Gastroesophageal sphincter (tissue), 3 donors: ENCODE measurements around the gene ZGPAT.

ENCODE experiments used
- CTCF ChIP-seq, 4 experiments: fragments of 200-600 bp in 2 of 4; fragments of 450-650 bp in 2 of 4; sonication (generic) in 1 of 4; IDR thresholded peaks; one replicate each; pipeline ENCODE4 v1.5.1; 2017 to 2019; ENCODE audit warnings: antibody characterized with exemption in 4 of 4, mild to moderate bottlenecking in 2 of 4, moderate library complexity in 2 of 4
- EP300 ChIP-seq: sonication (generic); formaldehyde crosslinking; IDR thresholded peaks from one replicate; pipeline ENCODE4 v1.6.1; 2017; ENCODE audit warnings: antibody characterized with exemption, mild to moderate bottlenecking

DNA sequence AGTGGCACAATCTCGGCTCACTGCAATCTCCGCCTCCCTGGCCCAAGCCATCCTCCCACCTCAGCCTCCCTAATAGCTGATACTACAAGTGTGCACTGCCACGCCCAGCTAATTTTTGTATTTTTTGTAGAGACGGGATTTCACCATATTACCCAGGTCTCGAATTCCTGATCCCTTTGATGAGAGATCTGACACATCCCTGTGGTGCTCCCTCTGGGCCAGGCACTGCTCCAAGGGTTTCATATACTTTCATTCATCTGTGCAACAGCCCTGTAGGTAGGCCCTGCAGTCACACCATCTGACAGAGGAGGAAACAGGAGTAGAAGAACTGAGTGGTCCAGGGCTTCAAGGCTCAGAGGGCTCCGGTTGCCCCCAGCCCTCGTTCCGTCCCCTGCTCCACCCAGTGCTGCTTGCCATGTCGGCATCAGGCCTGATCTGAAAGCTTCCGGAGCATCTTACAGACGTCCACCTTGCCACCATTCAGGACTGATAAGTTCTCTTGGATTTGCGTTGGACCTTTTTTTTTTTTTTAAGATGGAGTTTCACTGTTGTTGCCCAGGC is 3.3 kb downstream of the ZGPAT start:
- TF ChIP-seq CTCF (IDR thresholded peaks at IDR 0.05) (no peak), EP300 (no peak)
